Fibroblast of the aortic adventitia (primary cell): Measurements from ENCODE around the gene DIP2C. TPM values are rescaled to one million over a fixed set of nuclear protein-coding genes. Genes with fewer than 3 reads are reported as not detected.

Source experiments
- DNase-seq: peaks from one replicate; pipeline ENCODE4 v3.0.0-alpha.2; 2010; ENCODE audit warnings: low read depth
- H3K4me3 ChIP-seq: 2 replicates; pipeline ENCODE4 v1.5.1; 2011; ENCODE audit warnings: low read depth, mild to moderate bottlenecking, control low read depth, low read length, moderate library complexity
- total RNA-seq: library from RNA; depleted of rRNA; stranded (reverse); fragments of >200 nt; gene quantifications from 2 replicates; pipeline ENCODE4 v1.2.3, GENCODE V29; 2012; ENCODE audit warnings: low replicate concordance
- TF ChIP-seq, protein P1 (sequence below): IDR thresholded peaks from 2 replicates; pipeline ENCODE4 v1.5.1; 2011; ENCODE audit warnings: mild to moderate bottlenecking, low read length, control low read depth, inconsistent platforms; ENCODE audit not compliant: insufficient read depth

Gene DIP2C
- total RNA-seq, 1 donor, result 15.7 TPM

DNA sequence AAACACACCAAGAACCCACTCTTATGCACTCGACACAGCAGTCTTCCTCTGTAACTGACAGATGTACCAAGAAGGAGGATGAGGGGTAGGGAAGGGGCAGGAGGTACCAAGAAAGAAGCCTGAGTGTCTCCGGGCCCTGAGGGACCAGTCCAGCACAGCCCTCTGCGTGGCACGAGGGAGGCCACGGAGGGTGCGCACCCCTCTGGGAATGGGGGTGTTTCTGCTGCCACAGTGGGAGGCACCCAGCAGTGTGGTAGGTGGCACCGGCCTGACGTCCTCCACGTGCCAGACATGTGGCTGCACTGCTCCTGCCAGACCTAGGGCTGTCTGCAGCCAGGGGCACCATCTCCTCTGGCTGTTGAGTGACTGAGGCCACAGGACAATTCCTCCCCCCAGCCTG is 399.9 kb downstream of the DIP2C start:
- DNase-seq, result no peak
- TF ChIP-seq, protein P1, sequence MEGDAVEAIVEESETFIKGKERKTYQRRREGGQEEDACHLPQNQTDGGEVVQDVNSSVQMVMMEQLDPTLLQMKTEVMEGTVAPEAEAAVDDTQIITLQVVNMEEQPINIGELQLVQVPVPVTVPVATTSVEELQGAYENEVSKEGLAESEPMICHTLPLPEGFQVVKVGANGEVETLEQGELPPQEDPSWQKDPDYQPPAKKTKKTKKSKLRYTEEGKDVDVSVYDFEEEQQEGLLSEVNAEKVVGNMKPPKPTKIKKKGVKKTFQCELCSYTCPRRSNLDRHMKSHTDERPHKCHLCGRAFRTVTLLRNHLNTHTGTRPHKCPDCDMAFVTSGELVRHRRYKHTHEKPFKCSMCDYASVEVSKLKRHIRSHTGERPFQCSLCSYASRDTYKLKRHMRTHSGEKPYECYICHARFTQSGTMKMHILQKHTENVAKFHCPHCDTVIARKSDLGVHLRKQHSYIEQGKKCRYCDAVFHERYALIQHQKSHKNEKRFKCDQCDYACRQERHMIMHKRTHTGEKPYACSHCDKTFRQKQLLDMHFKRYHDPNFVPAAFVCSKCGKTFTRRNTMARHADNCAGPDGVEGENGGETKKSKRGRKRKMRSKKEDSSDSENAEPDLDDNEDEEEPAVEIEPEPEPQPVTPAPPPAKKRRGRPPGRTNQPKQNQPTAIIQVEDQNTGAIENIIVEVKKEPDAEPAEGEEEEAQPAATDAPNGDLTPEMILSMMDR, result no peak
- H3K4me3 ChIP-seq, result no peak overlapping the region

DNA sequence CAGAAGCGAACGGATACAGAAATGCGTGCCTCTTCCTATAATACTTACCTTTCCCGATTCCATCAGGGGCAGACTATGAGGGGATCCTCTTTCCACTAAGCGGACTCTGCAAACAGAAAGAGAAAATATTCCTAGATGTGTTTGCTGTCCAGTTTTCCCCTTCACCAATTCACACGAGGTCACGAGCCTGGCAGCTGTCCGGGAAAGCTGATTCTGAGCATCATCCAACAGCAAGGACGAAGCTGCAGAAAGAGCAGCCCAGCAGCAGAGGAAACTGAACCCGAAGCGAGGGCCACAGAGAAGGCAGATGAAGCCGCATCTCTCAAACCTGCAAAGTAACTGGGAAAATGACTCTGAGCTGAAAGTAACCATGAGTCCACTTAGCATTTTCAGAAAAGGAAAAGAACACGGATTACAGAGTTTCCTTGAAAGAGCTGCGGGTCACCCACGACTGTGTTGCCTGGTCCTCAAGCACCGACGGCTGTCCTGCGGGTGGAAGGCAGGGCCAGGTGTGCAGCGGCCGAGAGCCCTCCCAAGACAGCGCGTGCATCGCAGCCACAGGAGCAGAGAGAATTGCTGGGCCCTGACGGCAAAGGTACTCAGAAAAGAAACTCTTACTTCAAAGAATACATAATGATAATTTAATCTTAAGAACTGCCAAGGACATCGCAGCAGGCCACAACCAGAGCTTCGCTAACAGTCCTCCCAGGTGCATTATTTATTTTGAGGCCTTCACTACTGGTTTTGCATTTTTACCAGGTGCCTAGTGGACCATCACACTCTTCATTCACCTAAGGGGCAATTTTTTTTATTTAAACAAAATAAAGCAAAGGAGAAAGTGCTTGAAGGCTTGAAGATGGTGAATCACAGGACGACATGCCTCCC is 400.9 kb downstream of the DIP2C start:
- no peak for DNase-seq
- no peak overlapping the region for H3K4me3 ChIP-seq
- TF ChIP-seq, protein P1, result no peak

DNA sequence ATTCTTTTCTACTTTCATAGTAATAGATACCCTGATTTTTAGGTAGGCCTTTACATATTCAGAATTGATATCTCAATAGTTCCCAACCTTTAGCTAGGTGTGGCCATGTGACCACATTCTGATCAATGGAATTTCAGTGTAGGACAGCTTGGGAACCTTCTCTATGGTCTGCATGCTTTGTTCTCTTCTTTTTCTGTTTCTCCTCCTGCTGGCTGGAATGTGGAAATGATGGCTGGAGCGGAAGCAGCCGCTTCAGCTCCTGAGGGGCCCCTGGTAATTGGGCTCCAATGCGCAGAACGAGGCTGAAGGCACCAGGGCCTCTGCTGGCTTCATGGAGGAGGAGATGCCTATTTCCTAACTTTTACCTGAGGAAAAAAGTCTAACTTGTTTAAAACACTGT is 401.7 kb downstream of the DIP2C start:
- TF ChIP-seq, protein P1, result peak; percentile 30
- no peak for DNase-seq
- H3K4me3 ChIP-seq, result no peak overlapping the region

DNA sequence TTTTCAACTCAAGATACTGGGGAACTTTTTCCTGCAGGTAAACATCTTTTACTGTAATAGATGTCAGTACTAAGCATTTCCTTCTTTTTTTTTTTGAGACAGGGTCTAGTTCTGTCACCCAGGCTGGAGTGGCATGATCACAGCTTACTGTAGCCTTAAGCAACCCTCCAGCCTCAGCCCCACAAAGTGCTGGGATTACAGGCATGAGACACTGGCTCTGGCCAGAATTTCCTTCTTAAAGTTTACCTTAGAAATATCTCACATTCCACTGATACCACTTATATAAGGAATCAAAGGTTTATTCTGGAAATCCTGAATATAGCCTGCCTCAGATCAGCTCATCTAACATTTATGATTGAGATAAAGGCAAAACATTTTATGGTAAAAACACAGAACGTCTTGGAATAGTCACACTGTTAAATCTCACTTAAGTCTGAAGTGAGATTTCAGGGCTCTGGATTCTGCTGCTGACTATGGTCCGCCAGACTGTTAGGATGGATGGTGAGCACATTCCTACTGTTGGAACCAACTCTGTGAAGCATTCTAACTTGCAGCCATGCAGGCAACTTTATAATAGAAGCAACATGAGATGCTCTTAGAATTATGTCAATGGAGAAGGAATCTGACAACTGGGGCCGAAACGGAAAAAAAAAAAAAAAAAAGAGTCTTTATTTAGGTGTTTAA is 402.3 kb downstream of the DIP2C start:
- peak; percentile 25 for DNase-seq
- TF ChIP-seq, protein P1, result no peak
- H3K4me3 ChIP-seq, result no peak overlapping the region

DNA sequence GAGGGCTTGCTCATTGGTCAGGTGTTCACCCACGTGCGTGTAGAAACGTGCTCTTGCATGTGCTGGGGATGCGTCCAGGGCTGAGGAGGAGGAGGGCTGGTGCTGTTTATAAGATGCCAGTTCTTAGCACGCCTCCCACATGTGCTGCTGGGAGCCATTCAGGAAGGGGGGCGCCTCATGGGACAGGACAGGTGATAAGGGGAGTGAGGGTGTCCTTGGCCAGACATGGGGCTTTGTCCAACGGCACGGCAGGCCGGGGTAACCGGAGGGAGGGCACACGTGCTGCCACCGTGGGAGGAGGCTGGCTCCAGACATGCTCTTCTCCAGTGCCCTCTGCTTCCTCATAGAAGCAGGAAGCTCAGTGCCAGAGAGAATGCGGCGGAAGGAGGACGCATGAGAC is 404.3 kb downstream of the DIP2C start:
- TF ChIP-seq, protein P1, result no peak
- H3K4me3 ChIP-seq, result no peak overlapping the region
- DNase-seq, result no peak

DNA sequence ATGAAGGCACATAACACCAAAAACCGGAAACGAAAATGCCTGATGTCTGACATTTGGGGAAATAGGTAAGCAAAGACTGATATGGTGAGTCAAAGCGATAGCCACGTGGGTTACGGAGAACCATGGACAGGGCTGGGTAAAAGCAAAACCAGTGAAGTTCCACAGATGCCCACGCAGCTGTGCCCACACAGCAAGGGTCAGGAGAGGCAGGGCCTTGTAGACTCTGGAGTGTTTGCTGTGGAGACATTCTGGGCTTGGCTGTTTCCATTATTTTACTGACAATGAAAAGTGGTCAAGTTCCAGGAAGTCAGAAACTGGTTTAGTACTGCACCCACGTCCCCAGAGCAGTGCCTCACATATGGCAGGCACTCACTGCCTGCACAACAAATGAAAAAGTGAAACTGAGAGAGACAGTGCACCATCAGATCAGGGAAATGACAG is 405.5 kb downstream of the DIP2C start:
- no peak for DNase-seq
- TF ChIP-seq, protein P1, result no peak
- H3K4me3 ChIP-seq, result no peak overlapping the region
